ENCODE data around the gene CCDC197. TPM values are rescaled to one million over a fixed set of nuclear protein-coding genes. Genes with fewer than 3 reads are reported as not detected.

The CCDC197 gene
- total RNA-seq, 4 donors from 2014 or later = not detected

DNA sequence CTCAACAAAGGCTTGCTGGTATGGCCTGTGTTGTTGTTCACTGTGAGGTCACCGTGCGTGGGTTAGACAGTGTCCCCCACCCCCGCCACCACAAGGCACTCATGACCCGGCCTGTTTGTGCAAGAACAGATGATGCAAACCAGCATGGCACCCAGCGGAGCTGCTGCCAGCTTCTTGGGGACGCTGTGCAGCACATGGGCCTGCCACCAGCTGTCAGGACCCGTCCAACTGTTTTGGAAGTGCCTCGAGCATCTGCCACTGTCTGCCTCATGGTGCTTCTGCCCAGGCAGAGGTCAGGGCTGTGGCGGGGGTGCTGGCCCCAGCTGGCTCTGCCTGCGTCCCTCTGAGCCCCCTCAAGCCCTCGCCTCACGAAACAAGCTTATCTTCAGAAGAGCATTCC lies 22.3 kb upstream of the CCDC197 start:
- TF ChIP-seq, protein P1, sequence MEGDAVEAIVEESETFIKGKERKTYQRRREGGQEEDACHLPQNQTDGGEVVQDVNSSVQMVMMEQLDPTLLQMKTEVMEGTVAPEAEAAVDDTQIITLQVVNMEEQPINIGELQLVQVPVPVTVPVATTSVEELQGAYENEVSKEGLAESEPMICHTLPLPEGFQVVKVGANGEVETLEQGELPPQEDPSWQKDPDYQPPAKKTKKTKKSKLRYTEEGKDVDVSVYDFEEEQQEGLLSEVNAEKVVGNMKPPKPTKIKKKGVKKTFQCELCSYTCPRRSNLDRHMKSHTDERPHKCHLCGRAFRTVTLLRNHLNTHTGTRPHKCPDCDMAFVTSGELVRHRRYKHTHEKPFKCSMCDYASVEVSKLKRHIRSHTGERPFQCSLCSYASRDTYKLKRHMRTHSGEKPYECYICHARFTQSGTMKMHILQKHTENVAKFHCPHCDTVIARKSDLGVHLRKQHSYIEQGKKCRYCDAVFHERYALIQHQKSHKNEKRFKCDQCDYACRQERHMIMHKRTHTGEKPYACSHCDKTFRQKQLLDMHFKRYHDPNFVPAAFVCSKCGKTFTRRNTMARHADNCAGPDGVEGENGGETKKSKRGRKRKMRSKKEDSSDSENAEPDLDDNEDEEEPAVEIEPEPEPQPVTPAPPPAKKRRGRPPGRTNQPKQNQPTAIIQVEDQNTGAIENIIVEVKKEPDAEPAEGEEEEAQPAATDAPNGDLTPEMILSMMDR (IDR thresholded peaks at IDR 0.05; ENCODE audit: low read depth) = no peak

DNA sequence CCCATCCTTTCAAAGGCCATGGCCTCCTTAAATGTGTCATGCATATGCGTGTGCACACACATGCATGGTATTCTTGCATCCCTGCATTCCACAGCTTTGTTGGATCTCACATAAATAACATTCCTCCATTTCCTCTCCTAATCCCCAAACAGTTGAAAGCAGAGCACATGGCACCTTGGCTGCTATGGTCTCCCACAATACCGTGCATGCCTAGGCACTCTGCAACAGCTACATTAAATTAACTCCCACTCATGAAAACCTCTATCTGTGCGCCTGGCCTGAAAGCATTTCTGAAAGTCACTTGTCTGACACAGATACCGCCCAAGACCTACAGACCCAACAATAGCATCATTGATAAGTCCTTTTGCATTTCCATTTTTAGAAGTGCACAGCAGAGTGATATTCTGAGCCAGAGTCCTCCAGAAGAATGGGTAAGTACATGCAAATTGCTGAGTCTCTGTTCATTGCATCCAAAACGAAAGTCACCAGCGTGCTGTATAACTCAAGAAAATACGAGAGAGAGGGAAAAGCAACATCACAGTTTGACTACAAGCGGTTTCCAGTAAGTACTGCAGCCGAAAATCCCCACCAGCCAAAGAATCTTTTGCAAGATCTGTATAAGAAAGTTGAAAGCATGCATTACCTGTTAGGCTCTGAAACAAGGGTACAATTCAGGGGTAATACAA lies 21.2 kb upstream of the CCDC197 start:
- TF ChIP-seq, protein P1 (IDR thresholded peaks at IDR 0.05; ENCODE audit: low read depth) = no peak

DNA sequence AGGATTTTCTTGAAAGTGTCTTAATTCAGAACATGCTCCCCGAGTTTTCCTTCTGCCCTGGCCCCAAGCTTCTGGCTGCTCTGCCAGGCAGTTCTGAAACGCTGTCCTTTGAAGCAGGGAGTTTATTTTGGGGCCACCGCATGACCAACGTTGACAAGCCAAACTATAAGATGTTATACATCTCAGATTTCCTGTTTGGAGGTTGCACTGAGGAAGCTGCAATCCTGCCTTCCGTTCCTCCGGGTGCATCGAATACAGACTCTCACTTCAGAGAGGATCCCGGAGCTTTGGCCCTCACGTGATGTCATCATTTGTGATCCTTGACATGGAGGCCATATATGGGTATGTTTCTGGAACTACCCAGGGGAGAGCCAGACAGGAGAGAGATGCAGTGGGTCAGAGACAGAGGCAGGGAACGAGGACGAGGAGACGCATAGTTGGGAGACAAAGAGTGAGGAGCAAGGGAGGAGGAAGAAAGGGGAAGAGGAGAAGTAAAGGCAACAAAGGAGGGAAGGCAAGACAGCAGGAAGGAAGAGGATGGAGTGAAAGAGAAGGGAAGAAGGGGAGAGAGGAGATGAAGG lies 20.5 kb upstream of the CCDC197 start, which contains the start of gene ASB2:
TSS of gene ASB2 (minus strand) at position 94 of the 581 bp plus-strand sequence. CDS start 12,031 bp downstream, outside the sequence.
- TF ChIP-seq, protein P1 (IDR thresholded peaks at IDR 0.05; ENCODE audit: low read depth) = no peak

DNA sequence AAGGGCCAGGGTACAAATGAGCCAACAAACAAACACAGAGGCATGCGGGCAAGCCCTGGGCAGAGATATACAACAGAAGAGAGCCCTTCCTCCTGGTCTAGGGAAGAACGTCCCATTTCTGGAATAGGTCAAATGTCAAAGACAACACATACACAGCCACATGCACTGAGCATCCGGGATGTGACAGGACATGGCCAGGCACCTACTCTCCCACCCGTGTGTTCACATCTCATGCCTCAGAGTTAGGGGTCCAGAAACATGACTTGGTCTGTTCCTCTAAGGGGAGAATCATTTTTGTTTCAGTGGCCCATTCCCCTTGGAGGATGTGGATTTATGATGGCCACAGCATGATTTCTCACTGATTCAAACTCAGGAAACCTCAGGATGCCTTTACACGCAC lies 19.9 kb upstream of the CCDC197 start:
- TF ChIP-seq, protein P1 (IDR thresholded peaks at IDR 0.05; ENCODE audit: low read depth) = no peak

DNA sequence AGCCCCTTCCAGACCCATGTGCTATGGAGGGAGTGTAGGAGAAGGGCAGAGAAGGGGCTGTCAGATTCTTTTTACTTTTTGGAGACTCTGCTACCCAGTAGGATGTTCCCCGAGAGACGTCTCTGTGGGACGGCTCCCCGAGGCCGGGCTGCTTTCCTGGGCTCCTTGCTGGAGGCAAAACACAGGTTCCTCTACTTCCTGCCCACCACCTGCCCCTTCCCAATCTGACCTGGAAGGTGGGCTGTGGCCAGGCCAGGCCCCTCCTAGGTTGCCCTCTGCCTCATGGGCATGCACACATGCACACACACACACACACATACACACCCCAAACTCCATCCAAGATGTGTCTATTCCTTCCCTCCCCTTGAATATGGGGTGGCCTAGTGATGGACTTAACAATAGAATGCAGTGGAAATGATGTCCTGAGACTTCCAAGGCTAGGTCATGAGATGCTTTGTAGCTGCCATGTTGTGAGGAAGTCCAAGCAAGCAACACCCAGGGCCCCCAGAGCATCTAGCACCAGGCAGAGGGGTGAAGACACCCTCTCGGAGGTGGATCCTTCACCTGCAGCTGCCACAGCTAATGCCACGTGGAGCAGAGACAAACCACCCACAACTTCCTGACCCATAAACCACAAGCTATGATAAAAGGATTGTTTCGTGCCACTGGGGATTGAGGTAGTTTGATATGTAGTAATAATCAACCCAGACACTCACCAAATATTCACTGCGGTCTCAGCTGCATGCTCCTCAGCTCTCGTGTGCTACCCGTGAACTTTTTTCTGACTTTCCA lies 19.1 kb upstream of the CCDC197 start:
- TF ChIP-seq, protein P1 (IDR thresholded peaks at IDR 0.05; ENCODE audit: low read depth) = no peak

DNA sequence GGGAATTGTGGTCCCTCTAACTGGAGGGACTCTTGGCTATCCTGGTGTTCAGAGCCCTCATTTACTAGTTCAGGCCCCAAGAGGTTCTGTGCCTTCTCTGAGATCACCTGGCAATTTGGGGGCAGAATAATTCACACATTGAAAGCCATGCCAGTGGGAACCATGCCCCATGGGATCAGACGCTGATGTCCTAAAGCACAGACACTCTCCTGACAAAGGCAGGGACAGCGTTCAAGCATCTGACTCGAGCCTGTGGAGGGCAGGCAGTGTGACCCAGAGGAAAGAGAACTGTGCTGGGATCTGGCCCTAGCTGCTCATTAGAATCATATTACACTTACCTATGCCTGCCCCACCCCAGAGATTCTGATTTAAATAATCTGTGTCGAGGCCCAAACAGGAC lies 18.4 kb upstream of the CCDC197 start:
- TF ChIP-seq, protein P1 (IDR thresholded peaks at IDR 0.05; ENCODE audit: low read depth) = no peak
